HG03095 (cell line): ENCODE data around the gene CLPTM1L.
"Not testable (repeated sequence)": the region's sequence is repeated elsewhere in the genome, so short reads cannot be mapped to it uniquely, and the experiment has no call there.

Source experiments
- ATAC-seq: cut with Tn5 transposase; IDR thresholded peaks from one replicate; pipeline ENCODE4 v1.9.1; 2021; ENCODE audit warnings: moderate library complexity; ENCODE audit not compliant: unreplicated experiment

CLPTM1L gene

DNA sequence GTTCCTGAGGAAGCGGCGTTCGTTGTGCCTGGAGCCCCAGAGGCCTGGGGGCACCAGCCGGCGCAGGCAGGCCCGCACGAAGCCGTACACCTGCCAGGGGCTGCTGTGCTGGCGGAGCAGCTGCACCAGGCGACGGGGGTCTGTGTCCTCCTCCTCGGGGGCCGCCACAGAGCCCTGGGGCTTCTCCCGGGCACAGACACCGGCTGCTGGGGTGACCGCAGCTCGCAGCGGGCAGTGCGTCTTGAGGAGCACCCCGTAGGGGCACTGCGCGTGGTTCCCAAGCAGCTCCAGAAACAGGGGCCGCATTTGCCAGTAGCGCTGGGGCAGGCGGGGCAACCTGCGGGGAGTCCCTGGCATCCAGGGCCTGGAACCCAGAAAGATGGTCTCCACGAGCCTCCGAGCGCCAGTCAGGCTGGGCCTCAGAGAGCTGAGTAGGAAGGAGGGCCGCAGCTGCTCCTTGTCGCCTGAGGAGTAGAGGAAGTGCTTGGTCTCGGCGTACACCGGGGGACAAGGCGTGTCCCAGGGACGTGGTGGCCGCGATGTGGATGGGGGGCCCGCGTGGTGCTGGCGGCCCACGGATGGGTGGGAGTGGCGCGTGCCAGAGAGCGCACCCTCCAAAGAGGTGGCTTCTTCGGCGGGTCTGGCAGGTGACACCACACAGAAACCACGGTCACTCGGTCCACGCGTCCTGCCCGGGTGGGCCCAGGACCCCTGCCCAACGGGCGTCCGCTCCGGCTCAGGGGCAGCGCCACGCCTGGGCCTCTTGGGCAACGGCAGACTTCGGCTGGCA lies 51.3 kb downstream of the CLPTM1L start:
- ATAC-seq: no peak

DNA sequence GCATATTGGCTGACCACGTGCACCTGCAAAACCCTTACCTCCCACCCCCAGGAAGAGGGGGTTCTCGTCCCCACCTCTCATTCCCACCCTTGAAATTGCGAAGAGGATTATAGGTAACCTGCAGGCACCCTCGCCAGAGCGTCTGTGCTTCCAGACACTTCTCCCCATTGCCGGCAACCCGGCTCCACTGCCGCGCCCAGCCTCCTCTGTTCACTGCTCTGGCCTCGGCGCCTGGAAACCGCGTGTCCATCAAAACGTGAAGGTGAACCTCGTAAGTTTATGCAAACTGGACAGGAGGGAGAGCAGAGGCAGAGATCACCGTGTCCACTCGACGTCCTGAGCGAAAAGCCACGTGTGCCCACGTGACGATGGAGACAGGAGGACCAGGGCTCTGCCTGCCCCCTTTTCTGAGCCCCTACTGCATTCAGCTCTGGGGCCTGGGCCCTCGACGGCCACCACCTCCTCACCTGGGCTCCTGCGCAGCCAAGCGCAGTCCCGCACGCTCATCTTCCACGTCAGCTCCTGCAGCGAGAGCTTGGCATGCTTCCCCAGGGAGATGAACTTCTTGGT lies 52.0 kb downstream of the CLPTM1L start:
- no peak for ATAC-seq

DNA sequence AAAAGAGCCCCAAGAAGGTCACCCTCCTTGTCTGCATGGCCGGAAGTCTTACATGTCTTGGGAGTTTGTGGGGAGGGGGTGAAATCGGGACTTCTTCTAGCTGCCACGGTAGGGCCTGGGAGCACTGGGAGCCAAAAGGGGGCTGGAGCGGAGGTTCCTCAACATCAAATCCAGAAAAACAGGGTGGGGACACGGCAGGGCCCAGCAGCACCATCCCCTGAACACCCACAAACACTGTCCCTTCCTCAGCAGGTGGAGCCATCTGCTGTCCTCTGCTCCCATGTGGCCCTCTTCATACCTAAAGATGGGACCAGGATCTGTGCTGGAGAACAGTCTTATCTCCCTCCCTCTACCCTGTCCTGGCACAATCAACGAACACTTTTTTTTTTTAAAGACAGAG lies 52.8 kb downstream of the CLPTM1L start:
- no peak for ATAC-seq

DNA sequence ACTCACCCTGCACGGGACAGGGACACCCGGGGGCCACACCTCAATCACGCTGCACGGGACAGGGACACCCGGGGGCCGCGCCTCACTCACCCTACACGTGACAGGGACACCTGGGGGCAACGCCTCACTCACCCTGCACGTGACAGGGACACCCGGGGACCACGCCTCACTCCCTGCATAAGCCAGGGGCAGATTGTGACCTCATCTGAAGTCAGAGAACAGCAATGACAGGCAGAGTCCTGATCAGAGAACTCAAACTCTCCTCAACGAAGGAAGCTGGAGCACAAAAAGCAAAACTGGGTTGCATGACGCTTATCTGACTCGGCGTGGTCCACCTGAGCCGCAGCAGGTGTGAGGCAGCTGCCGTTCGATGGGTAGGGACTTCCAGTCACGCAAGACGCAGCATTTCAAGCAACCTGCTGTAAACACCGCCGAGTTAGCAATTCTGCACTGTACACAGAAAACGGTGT lies 53.3 kb downstream of the CLPTM1L start:
- no peak for ATAC-seq

DNA sequence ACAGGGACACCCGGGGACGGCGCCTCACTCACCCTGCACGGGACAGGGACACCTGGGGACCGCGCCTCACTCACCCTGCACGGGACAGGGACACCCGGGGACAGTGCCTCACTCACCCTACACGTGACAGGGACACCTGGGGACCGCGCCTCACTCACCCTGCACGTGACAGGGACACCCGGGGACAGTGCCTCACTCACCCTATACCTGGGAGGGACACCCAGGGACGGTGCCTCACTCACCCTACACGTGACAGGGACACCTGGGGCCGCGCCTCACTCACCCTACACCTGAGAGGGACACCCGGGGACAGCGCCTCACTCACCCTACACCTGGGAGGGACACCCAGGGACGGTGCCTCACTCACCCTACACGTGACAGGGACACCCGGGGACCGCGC lies 53.9 kb downstream of the CLPTM1L start:
- not testable (repeated sequence) for ATAC-seq

DNA sequence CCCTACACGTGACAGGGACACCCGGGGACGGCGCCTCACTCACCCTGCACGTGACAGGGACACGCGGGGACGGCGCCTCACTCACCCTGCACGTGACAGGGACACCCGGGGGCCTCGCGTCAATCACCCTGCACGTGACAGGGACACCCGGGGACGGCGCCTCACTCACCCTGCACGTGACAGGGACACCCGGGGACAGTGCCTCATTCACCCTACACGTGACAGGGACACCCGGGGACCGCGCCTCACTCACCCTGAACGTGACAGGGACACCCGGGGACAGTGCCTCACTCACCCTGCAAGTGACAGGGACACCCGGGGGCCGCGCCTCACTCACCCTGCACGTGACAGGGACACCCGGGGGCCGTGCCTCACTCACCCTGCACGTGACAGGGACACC lies 55.3 kb downstream of the CLPTM1L start:
- not testable (repeated sequence) for ATAC-seq

DNA sequence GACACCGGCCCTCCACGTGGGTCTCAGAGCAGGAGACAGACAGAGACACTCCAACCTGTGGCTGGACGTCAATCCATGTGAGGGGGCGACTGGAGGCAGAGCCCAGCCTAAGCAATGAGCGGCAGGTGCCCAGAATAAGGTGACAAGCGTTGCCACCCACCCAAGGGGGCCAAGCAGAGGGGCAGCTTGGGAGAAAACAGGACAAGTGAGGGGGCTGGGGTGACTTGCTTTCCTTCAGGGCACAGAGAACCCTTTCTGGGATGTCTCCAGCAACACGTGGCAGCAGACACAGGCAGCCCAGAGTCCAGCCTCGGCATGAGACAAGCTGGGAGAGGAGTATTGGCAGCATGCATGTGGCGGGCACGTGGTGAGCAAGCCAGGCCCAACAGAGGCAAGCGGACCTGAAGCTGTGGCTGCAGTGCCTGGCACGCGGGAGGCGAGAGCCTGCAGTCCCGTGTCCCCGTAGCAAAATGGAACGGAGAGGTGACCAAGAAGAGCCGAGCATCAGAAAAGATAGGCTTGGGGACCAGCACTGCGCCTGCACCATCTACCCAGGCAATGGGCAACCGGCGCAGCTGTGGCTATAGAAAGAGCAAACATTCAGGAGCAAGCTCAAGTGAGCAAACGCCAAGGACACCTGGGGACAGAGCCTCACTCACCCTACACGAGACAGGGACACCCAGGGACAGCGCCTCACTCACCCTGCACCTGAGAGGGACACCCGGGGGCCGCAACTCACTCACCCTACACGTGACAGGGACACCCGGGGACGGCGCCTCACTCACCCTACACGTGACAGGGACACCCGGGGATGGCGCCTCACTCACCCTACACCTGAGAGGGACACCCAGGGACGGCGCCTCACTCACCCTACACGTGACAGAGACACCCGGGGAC lies 56.2 kb downstream of the CLPTM1L start:
- ATAC-seq: no peak

DNA sequence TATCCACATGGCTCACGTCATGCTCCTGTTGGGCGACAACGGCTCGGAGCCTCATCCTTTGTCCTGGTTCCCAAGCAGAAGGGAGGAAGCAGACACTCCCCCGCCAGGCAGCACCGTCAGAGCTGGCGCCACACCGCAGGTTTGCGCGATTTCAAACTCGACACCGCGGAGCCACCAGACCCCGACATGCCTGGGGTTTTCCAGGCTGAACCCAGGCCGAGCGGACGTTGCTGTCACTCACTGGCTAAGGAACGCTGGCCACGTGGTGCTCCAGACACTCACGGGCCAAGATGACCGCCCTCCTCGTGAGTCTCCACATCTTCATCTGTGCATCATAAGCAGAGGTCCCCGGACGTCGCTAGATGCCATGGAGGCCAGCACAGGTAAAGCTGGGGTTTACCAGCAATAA lies 59.0 kb downstream of the CLPTM1L start:
- no peak for ATAC-seq

DNA sequence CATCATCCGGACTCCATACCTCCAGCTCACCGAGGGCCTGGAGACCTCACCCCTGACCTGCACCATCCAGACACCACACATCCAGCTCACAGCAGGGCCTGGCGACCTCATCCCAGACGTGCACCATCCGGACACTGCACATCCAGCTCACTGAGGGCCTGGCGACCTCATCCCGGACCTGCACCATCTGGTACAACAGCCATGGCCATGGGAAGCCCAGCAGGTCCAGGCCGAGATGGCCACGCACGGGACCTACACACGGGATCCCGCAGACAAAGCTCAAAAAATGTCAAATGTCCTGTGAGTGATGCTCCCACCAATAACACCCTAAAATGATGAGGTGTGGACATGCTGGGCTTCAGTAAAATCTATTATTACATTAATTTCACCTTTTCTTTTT lies 59.8 kb downstream of the CLPTM1L start:
- no peak for ATAC-seq

DNA sequence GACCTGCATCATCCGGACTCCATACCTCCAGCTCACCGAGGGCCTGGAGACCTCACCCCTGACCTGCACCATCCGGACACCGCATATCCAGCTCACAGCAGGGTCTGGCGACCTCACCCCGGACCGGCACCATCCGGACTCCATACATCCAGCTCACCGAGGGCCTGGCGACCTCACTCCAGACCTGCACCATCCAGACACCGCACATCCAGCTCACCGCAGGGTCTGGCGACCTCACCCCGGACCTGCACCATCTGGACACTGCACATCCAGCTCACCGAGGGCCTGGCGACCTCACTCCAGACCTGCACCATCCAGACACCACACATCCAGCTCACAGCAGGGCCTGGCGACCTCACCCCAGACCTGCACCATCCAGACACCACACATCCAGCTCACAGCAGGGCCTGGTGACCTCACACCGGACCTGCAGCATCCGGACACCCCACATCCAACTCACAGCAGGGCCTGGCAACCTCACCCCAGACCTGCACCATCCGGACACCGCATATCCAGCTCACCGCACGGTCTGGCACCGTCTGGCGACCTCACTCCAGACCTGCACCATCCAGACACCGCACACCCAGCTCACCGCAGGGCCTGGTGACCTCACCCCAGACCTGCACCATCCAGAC lies 60.4 kb downstream of the CLPTM1L start:
- ATAC-seq: not testable (repeated sequence)

DNA sequence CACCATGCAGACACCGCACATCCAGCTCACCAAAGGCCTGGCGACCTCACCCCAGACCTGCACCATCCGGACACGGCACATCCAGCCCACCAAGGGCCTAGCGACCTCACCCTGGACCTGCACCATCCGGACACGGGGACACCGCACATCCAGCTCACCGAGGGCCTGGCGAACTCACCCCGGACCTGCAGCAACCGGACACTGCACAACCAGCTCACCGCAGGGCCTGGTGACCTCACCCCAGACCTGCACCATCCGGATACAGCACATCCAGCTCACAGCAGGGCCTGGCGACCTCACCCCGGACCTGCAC lies 61.2 kb downstream of the CLPTM1L start:
- not testable (repeated sequence) for ATAC-seq

DNA sequence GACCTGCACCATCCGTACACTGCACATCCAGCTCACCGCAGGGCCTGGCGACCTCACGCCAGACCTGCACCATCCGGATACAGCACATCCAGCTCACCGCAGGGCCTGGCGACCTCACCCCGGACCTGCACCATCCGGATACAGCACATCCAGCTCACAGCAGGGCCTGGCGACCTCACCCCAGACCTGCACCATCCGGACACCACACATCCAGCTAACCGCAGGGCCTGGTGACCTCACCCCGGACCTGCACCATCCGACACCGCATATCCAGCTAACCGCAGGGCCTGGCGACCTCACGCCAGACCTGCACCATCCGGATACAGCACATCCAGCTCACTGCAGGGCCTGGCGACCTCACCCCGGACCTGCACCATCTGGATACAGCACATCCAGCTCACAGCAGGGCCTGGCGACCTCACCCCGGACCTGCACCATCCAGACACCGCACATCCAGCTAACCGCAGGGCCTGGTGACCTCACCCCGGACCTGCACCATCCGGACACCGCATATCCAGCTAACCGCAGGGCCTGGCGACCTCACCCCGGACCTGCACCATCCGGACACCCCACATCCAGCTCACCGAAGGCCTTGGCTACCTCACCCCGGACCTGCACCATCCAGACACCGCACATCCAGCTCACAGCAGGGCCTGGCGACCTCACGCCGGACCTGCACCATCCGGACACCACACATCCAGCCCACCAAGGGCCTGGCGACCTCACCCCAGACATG lies 61.7 kb downstream of the CLPTM1L start:
- ATAC-seq: not testable (repeated sequence)

DNA sequence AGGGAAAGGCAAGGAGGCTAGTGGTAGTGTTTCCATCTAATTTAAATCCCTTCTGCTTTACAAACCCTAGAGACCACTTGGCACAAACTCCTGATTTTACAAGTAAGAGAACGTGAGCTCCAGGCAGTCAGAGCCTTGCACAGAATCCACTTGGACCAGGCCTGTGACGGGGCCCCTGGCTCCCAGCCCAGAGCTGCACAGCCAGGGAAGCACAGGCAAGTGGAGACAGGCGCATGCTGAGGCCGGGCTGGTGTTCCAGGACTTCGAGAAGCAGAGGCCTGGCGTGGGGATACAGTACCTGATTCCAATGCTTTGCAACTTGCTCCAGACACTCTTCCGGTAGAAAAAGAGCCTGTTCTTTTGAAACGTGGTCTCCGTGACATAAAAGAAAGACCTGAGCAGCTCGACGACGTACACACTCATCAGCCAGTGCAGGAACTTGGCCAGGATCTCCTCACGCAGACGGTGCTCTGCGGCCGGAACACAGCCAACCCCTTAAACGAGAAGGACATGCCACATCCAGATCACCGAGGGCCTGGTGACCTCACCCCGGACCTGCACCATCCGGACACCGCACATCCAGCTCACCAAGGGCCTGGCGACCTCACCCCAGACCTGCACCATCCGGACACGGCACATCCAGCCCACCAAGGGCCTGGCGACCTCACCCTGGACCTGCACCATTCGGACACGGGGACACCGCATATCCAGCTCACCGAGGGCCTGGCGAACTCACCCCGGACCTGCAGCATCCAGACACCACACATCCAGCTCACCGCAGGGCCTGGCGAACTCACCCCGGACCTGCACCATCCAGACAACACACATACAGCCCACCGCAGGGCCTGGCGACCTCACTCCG lies 62.5 kb downstream of the CLPTM1L start:
- no peak for ATAC-seq

DNA sequence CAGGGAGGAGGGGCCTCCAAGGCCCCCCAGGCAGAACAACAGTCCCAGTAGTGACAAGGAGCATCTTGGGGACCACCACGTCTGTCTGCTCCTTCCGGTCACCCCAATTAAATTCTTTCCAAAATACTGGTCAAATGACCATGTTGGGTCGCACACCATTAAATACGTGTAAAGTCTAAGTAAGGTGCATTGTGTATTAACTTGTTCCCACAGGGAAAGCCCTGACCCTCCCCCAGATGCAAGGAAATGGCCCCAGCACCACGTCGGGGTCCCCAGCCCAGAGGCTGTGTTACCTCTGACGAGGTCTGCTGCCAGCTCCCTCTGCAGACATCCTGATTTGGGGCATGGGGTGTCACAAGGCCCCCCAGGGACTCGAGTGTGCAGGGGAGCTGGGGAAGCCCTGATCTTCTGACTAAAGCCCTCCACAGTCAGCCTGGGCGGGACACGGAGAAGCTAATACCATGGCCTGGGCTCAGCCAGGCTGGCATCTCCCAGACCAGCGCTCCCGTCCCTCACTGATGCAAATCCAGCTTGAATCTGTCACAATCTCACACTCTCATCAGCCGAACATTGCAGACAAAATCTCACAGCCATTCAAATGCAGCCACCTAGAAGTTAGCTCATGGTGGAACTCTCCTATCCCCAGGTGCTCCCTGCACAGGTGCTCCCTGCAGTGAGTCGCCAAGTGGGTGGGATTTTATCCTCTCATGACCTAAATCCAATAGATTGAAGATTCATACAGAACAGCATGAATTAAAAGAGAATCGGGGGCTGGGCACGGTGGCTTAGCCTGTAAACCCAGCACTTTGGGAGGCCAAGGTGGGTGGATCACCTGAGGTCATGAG lies 63.6 kb downstream of the CLPTM1L start:
- no peak for ATAC-seq

DNA sequence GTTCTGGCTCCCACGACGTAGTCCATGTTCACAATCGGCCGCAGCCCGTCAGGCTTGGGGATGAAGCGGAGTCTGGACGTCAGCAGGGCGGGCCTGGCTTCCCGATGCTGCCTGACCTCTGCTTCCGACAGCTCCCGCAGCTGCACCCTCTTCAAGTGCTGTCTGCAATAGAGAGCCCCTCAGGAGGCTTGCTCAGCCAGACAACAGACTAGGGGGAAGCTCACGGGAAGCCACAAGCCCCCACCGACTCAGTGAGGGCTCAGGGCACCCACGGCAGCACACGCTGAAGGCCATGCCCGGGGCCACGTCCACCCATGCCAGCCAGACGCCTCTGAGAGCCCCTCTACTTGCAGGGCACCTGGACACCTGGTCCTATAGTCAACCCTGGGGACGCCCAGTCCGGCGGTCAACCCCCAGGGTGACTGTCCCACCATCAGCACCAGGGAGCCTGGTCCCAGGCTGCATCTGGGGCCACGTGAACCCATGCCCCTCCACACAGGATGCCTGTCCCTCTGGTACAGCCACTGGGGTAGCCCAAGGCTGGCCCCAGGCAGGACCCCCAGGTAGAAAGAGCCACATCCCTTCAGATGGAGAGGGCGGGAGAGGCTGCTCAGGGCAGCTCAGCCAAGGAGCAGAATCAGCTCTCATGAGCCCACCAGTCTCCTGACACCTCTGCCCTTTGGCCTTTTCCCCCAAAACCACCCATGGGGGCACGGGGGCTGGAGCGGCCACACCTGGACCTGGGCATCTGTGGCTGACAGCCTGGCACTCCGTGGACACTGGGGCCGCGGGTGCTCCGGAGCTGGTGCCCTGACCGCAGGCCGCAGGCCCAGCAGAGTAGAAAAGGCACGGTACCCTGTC lies 64.5 kb downstream of the CLPTM1L start:
- no peak for ATAC-seq

DNA sequence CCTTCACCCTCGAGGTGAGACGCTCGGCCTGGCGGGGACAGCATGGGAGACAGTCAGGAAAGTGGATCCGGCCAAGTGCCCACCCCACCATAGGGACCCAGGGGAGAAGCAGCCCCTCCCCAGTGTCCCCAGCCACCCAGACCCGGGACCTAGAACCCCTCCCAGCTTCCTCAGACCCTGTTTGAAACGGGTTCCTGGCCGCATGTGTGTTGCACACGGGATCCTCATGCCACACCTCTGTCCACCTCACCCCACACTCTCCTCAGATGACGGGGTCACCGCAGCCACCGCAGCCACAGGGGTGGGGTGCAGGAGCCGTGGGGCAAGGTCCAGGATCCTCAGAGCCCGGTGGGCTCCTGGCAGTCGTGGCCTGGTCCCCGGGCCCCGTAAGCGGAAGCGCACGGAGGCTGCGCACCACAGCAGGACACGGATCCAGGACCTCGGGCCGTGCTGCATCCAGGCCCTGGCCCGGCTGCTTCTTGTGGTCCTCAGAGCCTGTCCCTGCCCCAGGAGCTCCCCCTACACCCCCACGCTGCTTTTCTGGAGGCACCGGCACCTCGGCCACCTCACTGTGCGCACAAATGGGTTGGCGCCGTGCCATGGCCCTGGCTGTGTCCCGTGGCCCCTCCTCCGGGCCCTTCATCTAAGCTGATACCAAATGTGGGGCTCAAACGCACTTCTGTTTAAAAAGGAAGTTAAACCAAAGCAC lies 65.3 kb downstream of the CLPTM1L start:
- ATAC-seq: no peak
